NCI-H1048 (cell line): Measurements from ENCODE around the gene LDB3.

Source experiments
- DNase-seq: peaks from one replicate; lab custom pipeline; 2025; lab: John Stamatoyannopoulos, UW

Gene LDB3

DNA sequence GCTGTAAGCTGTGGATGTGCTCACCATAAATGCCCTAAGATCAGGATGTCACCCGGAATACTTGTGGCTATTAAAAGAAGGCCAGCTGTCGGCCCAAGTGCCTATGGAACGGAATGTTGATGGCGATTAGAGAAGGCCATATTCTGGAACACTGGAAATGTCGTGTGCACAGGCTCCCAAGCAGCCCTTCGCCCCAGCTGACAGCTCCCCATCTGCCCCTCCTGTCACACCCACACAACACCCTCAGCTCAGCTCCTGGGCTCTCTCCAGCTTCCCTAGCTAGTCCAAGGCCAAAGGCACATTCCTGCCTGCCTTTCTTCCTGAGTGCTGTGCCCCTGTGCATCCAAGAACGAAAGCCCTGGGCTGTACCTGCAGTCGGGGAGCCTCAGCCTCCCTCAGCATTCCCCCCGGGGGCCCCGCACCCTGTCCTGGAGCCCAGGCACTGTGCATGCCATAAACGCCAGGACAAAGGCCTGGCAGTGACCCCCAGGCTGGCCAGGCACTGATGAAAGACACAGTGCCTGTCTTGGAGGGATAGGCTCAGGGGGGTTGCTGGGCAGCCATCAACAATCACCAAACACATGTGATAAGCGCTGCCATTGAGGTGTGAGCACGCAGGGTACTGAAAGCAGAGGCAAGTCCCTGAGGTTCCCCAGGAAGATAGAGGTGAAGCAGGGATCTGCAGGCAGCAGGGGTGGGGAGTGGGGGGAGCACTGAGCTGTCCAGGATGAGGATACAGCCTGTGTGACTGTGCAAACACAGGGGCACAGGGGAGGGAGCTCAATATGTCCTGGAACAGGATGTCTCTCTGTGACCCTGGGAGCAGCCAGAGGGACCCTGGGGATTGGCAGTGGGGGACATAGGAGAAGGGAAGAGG lies 3.7 kb upstream of the LDB3 start:
- no peak for DNase-seq

DNA sequence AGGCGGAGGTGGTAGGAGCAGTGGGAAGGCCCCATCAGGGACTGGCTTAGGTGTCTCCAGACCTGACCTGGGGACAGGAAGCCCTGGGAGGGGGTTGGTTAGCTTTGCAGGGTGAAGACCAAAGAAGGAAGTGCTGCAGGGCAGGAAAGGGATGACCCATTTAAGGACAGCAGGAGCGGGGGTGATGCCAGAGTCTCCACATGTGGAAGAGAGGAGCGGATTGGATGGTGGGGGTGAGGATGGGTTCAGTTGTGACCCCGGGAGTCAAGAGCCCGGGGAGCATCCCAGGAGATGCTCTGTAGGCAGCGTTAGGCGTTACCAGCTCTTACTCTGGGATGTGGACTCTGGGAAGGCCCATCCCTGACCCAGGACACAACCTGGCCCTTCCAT lies 3.1 kb upstream of the LDB3 start:
- no peak for DNase-seq

DNA sequence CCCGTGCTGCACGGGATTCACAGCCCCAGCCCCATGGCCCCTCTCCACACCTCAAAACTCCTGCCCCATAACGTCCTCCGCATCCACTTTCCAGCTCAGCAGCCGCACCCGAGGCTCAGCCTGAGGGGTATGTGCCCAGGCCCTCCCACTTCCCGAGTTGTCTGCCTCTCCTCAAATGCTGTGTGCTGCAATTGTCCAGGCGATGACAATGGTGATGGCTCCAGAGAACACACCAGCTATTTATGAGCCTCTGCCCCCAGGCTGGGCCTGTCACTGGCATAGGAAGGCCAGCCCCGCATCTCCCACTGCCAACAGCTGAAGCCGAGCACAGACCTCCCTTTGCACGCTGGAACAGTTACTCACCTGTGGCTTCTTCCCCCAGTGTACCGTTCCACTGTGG lies 2.4 kb upstream of the LDB3 start:
- DNase-seq: no peak

DNA sequence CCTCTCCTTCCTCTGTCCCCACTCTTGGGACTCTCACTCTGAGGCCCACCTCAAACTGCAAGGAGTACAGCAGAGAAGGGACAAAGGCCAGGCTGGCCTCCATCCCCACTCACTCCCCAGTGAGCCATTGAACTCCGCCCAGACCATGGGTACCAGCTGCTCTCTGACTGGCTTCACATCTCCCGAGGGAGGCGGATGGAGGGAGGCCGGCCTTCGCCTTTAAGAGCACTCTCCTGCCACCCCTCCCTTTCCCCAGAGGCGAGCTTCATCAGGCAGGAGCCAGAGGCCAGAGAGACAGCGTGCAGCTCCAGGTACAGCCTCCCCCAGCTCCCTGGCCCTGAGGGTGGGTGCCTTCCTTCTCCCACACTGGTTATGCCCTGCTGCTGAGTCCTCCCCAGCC lies 1.8 kb upstream of the LDB3 start:
- DNase-seq: no peak

DNA sequence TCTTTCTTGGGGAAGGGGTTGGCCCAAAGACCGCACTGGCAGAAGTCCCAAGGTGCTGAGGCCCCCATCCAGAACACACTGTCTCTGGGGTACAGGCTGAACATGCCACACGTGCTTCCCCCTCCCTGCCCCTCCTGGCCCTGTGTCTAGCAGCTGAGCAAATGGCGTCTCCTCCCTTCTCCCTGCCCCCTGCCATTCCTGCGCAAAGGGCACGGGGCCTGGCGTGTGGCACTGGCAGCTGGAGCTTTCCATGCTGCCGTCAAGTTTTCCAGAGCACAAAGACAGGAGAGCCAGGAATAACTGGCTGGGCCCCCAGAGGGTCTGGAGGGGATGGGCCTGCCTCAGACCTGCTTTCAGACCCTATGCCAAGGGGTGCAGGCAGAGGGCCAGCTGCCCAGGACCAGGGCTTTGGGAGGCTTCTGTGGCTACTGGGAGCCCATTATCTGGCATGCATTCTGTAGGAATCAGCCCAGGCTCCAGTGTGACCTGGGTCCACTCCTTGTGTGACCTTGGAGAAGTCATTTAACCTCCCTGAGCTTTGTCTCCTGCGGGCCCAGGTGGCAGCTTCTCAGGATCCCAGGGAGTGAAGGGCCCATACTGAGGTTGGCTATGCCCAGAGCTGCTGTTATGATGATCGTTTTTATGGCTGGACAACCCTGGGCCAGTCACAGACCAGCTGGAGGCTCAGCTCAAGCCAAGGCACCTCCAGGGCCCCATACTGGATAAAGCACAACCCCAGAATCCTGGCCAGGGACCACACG lies 710 bp upstream of the LDB3 start:
- no peak for DNase-seq

DNA sequence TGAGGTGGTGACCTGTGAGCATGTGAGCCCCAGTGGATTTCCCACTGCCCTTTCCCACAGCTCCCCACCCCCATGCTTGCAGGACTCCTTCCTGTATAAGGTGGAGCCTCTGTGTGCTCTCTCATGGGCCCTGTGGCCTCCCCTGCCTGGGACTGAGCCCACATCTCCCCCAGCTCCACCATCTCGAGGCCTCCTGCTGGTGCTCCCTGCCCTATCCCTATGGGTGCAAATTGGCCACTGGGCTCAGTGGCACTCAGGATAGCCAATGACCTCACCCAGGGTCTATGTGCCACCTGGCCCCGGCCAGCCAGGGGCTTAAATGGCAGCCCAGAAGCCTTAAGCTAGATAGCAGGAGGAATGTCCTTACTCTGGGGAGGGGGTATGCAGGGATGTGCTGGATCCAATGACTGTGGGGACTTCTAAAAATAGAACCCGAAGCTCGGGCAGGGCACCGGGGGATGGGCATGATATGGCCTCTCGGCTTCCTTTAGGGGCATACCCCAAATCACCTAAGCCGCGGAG lies 2.0 kb downstream of the LDB3 start:
- no peak for DNase-seq

DNA sequence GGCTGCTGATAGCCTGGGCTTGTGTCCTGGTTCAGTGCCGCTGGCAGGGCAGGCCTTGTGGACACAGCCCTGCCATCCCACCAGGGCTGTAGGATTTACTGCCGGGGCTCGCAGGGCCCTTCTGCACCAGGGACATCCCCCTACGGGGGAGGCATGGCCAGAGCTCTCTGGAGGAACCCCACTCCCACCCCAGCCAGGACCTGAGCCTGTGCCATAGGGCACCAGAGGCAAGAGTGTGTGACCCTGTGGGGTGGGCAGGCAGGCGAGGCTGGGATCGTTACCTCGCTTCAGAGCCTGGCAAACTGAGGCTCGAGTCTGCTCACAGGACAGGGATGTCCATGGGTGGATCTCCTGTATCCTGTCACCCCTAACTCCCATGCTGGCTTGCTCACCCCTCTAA lies 2.6 kb downstream of the LDB3 start:
- no peak for DNase-seq

DNA sequence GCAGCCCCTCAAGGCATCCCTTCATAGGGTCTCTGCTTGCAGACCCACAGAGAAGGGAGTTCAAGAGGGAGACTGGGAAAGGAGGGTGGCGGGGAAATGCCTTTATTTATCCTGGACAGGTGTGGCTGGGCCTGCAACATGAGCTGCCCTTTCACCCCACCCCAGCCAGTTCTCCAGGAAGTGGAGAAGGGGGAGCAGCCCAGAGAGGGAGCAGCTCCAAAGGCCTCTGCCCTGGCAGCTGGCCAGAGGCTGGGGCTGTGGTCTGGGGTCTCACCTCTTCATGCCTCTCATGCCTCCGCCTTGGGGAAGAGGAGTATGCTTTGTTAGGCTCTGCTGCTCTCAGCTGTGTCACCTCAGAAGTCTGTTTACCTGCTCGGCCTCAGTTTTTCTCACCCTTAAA lies 3.1 kb downstream of the LDB3 start:
- DNase-seq: no peak

DNA sequence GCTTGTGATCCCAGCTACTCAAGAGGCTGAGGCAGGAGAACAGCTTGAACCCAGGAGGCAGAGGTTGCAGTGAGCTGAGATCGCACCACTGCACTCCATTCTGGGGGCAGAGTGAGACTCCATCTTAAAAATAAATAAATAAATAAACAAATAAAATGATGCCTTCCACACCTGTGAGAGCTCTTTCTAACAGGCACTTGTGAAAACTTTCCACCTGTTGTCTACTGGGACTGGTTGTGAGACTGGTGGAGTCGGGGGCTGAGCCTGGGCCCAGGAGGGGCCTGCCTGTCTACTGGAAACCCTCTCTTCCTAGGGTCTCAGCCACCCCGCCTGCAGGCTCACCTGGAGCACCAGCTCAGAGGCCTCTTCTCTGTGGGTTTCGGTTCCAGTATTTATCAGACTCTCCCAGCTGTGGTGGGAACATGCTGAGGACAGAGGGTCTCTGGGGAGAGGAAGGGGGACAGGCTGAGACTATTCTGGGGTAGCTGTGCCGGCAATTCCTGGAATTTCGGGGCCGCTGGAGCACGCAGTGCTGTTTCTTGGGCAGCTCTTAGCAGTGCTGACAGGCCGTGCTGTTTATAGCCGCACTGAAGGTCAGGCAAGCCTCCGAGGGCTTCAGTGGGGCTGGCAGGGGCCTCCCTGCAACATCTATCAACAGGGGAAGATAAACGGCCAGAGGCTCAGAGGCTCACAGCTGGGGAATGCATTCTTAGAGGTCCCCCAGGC lies 3.8 kb downstream of the LDB3 start:
- DNase-seq: no peak

DNA sequence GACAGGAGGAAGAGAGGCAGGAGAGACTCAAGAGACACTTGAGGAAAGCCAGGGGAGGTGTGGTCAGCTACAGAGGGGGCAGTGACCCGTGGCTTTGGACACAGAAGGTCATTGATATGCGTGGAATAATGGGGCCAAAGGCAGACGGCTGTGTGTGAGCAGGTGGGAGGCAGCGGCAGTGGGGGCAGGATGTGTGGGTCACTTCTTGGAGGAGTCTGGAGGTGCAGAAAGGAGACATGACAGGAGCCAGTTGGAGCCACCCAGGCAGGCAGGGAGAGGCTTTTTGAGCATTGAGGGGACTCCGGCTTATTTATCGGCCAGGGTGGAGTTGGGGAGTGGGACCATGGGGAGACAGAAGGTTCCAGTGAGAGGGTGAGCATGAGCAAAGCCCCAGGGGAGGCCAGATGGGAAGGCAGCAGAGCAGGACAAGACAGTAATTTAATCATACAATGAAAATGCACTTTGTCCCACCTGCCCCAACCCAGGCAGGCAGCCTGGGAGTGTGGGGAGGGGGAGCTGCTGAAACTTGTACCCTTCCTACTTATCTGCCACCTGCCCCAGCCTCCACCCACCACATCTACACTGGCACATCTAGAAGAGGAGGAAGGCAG lies 5.0 kb downstream of the LDB3 start:
- no peak for DNase-seq

DNA sequence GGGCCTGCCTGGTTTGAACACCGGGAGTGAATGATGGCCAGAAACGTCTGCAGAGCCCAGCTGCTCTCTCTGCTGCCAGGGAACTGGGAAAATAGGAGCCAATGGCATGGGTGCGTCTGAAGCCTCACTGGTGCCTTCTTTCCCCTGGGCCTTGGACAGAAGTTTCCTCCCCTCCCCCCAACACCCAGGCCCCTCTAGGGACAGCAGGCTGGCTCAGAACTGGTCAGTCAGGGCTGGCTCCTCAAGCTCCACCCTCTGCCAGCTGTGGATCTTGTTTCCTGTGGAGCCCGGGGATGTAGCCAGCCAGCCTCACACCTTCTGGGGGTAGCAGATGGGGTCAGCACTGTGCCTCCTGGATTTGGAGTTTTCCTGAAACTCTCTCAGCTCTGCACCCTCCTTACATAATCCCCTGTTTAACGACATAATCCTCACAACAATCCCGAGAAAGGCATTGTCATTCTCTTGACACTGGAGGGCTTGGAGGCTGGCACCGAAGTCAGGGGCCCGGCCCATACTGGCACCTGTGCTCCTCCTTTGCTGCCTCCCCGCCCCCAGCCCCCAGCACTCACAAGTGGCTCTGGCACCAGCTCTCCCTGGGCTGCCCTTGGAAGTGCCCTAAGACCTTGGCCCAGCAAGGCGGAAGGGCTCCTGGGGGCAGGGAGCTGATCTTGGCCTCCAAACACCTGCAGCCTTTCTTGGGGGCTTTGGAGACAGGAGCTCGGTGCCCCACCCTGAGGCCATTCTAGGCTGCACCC lies 5.7 kb downstream of the LDB3 start:
- DNase-seq: no peak

DNA sequence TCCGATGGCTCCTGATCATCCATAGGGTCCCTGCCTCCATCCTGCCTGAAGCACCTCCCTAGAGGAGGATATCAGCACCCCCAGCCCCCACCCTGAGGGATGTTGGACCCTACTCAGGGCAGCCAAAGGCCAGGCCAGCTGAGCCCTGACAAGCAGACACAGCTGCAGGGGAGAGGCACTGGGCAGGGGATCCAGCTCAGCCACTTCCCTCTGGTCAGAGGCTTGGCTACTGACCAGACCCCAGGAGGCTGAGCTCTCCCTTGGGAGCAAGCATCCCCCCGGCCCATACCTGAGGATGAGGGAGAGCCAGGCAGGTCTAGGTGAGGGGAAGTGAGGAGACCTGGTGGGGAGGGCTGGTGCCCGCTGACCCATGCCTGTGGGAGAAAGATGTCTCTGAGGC lies 6.6 kb downstream of the LDB3 start:
- DNase-seq: no peak

DNA sequence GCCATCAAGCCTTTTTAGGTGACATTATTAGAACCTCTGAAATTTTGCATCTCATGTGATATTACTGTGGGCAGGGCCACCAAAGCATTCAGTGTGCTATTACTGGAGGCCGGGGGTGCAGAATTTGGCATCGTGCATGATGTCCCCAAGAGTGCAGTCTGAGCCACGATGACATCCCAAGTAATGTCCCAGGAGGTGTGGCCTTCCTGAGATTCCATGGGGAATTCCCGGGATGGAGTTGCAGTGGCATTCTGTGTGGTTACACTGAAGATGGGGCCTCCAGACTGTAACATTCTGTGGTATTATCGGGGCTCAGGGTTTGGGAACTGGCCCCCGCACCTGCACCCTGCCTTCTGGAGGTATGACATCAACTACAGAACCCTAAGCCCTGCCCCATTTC lies 9.1 kb downstream of the LDB3 start:
- DNase-seq: no peak

DNA sequence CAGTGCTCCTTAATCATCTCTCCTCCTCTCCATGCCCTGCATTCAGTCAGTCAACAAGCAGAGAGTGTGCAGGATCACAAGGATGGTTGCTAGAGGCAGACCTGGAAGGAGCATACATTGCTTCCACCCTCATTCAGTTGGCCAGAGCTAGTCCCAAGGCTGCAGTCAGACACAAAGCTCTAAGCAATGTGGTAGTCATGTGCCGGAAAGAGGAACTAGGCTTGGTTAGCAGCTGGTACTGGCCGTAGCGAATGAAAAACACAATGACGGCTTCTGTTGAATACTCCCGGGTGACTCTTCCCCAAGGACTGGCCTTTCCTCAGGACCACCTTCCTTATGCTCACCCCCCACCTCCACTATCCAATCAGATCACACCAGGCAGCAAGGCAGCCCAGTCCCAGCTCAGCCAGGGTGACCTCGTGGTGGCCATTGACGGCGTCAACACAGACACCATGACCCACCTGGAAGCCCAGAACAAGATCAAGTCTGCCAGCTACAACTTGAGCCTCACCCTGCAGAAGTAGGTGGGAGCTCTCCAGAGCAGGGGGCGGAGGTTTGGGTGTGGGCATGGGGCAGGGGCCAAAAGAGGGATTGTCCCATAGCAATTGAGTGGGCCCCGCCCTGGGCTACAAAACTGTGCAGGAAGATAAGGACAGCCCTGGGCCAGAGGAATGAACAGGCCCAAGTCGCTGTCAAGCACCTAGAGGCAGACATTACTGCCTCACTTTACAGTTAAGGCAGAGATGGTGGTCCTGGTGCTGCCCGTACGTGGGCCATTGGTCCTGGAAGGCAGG lies 10.9 kb downstream of the LDB3 start:
- DNase-seq: no peak

DNA sequence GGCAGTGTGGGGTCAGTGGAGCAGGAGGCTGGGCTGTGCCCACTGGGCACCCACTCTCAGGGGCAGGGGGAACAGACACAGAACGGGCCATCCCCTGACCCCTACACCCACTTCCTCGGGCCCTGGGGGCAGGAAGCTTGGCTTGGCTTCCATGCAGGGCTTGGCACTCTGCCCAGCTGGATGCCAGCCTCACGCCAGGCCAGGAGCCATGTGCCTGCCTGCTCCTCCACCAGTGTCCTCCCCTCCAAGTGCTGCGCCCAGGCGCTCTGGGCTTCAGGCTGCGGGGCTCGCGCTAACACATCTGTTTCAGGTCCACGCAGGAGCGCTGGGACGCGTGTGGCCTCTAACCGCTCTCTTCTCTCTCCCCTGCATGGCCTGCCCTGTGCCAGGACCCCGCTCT lies 12.7 kb downstream of the LDB3 start:
- no peak for DNase-seq

DNA sequence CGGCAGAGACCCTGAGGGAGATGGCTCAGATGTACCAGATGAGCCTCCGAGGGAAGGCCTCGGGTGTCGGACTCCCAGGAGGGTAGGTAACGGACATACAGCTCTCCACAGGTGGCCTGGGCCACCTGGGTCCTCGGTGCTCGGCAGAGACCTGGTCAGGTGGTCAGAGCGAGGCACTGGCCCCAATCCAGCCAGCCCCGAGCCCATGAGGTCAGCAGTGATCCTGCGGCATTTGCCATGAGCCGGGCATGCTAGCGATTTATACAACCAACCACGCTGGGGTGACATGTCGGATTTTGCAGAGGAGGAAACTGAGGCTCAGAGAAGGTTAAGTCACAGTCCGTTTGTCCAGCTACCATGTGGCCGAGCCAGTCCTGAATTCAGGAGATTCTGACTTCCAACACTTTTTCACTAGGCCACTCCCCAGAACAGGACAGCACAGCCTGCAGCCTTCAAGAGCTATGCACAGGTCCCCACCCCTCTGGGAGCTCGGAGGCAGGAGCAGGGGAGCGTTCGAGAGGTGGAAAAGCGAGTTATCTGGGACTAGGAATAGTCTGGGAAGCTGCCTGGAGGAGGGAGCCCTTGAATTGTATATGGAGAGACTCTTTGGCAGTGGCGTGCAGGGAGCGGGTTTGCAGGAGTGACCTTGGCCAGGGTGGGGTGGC lies 13.5 kb downstream of the LDB3 start:
- no peak for DNase-seq

DNA sequence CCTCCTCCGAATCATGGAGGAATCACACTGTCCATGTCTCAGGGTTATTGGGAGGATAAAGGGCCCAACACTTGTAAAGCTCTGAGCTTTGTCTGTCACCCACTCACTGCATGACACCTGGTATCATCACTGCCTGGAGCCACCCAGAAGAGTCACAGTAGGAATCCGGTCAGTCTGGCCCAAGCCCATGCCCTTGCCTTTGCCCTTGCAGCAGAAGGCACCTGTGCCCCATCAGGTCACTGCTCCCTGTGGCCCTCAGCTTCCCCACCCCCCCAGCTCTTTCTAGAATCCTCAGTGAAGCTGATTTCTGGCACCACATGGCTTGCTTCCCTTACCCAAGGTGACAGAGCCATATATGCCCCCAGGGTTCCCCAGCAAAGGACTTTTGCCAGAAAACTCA lies 14.4 kb downstream of the LDB3 start:
- no peak for DNase-seq

DNA sequence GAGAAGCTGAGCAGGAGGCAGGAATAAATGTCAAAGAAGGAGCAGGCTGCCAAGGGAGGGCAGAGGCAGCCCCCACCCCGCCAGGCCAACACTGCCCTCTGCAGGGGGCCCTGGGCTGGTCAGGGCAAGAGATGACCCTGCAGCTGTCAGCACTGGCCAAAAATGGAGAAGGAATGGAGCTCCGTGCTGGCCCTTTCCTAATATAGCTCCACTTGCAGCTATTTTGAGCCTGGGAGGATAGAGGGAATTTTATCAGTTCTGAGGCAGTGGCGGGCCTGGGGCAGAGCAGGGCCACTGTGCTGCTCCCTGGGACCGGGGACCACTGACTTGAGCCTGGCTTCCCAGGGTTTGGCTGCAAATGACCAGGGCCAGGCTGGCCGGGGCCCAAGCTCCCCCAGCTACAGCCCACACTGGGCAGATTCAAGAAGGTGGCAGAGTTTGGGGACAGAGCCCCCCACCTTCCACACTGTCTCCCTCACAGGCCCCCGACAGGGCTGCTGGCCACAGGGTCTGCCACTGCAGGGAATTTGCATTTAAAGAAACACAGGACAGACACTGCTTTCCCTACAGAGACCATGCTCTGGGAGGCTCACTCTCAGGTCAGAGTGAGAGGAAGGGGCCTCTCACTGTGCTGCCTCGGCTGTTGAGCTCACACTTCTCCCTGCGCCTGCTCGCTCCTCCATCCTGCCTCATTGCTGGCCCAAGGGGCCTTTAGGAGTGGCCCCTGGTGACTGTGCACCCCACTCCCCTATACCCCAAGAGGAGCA lies 16.2 kb downstream of the LDB3 start:
- DNase-seq: no peak

DNA sequence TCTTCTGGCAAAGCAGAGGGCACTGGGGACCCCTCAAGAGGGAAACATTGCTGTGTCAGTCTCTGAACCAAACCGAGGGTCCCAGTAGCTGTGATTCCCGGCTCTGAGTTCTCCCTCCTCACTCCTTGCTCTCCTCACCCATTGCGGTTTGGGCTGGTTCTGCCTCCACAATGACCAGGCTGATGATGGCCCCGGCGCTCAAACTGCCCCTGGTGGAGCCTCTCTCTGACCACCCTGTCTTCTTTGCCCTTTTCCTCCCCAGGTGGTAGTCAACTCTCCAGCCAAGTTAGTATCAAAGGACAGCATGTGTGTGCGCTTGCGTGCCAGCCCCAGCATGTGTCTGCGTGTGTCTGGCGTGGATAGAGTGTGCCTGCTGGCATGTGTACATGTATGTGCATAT lies 17.1 kb downstream of the LDB3 start:
- DNase-seq: no peak
